ENCODE data around the gene TRAK2. TPM values are rescaled to one million over a fixed set of nuclear protein-coding genes. Genes with fewer than 3 reads are reported as not detected.
"Not testable (repeated sequence)": the region's sequence is repeated elsewhere in the genome, so short reads cannot be mapped to it uniquely, and the experiment has no call there.

Gene TRAK2
- total RNA-seq, 2 donors from 2014 or later, result 16.9 to 18.9 TPM

DNA sequence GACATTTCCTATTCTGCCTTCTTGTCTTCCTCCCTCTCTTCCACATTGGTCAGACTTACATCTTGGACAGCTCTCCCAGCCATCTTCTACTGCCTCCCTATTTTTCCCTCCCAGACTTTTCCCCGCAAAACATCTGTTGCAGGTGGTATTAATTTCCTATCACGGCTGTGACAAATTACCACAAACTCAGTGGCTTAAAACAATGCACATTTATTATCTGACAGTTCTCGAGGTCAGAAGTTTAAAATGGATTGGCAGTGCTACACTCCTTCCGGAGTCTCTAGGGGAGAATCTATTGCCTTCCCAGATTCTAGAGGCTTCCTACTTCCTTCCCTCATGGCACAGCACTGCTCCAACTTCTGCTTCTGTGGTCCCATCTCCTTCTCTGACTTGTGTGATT, 33.5 kb upstream of the TRAK2 start:
- DNase-seq (ENCODE audit: low spot score), result no peak
- no peaks in the 10 kb centered on the region for H3K9me3 ChIP-seq
- TF ChIP-seq POLR2AphosphoS5 (IDR thresholded peaks at IDR 0.05), result no peak
- TF ChIP-seq, protein P1, sequence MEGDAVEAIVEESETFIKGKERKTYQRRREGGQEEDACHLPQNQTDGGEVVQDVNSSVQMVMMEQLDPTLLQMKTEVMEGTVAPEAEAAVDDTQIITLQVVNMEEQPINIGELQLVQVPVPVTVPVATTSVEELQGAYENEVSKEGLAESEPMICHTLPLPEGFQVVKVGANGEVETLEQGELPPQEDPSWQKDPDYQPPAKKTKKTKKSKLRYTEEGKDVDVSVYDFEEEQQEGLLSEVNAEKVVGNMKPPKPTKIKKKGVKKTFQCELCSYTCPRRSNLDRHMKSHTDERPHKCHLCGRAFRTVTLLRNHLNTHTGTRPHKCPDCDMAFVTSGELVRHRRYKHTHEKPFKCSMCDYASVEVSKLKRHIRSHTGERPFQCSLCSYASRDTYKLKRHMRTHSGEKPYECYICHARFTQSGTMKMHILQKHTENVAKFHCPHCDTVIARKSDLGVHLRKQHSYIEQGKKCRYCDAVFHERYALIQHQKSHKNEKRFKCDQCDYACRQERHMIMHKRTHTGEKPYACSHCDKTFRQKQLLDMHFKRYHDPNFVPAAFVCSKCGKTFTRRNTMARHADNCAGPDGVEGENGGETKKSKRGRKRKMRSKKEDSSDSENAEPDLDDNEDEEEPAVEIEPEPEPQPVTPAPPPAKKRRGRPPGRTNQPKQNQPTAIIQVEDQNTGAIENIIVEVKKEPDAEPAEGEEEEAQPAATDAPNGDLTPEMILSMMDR (IDR thresholded peaks at IDR 0.05), result no peak
- TF ChIP-seq POLR2A (IDR thresholded peaks at IDR 0.05), result no peak
- no peaks in the 10 kb centered on the region for H3K36me3 ChIP-seq
- no peak overlapping the region for H3K4me3 ChIP-seq
- H3K27me3 ChIP-seq (replicated peaks; ENCODE audit: insufficient read depth), result no peaks in the 10 kb centered on the region
- no peaks in the 10 kb centered on the region for H3K4me1 ChIP-seq (replicated peaks)
- 57% methylated on average over 4 of the region's 4 CpGs for WGBS
- intact Hi-C loops (cut with DNase I), result no loop called here
- H3K27ac ChIP-seq, result no peak overlapping the region

DNA sequence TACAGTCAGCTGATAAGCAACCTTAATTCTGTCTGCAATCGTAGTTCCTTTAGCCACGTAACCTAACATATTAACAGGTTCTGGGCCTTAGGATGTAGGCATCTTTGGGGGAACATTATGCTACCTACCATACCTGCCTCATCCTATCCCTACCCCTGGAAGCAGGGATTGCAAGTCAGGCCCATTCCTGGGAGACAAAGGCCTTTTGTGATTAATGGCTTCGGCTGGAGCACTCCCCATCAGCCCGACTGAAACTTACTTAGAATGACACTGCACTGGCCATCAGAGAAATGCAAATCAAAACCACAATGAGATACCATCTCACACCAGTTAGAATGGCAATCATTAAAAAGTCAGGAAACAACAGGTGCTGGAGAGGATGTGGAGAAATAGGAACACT, 32.5 kb upstream of the TRAK2 start:
- H3K4me1 ChIP-seq (replicated peaks); H3K9me3 ChIP-seq; intact Hi-C loops (cut with DNase I); H3K27ac ChIP-seq; H3K36me3 ChIP-seq; H3K27me3 ChIP-seq (replicated peaks; ENCODE audit: insufficient read depth); H3K4me3 ChIP-seq; DNase-seq (ENCODE audit: low spot score): not testable (repeated sequence)
- 86% methylated on average over 4 of the region's 4 CpGs for WGBS

DNA sequence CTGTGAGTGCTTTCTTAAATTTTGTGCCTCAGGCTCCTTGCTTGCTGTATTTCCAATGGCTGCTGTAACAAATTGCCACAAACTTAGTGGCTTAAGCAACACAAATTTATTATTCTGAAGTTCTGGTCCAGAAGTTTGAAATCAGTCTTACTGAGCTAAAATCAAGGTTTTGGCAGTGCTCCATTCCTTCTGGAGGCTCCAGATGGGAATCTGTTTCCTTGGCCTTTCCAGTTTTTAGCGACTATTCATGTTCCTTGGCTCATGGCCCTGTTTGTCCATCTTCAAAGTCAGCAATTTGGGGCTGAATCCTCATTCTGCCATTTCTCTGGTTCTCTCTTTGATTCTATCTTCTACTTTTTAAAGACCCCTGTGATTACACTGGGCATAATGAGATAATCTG, 32.1 kb upstream of the TRAK2 start:
- H3K27ac ChIP-seq, result no peak overlapping the region
- TF ChIP-seq, protein P1 (IDR thresholded peaks at IDR 0.05), result no peak
- TF ChIP-seq POLR2A (IDR thresholded peaks at IDR 0.05), result no peak
- TF ChIP-seq POLR2AphosphoS5 (IDR thresholded peaks at IDR 0.05), result no peak
- H3K27me3 ChIP-seq (replicated peaks; ENCODE audit: insufficient read depth), result no peaks in the 10 kb centered on the region
- DNase-seq (ENCODE audit: low spot score), result no peak
- intact Hi-C loops (cut with DNase I), result no loop called here
- H3K4me3 ChIP-seq, result no peak overlapping the region
- no peaks in the 10 kb centered on the region for H3K36me3 ChIP-seq
- H3K4me1 ChIP-seq (replicated peaks), result no peaks in the 10 kb centered on the region
- 0% methylated on average over 1 of the region's 1 CpG for WGBS
- H3K9me3 ChIP-seq, result no peaks in the 10 kb centered on the region

DNA sequence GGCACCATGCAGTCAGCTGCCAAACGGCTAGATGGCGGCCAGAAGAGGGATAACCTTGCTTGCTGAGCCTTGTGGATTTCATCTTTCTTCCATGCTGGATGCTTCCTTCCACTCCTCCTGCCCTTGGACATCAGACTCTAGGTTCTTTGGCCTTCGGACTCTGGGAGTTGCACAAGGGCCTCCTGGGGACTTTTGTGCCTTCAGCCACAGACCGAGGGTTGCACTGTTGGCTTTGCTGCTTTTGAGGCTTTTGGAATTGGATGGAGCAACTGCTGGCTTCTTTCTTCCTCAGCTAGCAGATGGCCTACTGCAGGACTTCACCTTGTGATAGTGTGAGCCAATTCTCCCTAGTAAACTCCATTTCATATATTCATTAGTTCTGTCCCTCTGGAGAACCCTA, 31.3 kb upstream of the TRAK2 start:
- H3K27ac ChIP-seq, result no peak overlapping the region
- no peak for DNase-seq (ENCODE audit: low spot score)
- no peaks in the 10 kb centered on the region for H3K4me1 ChIP-seq (replicated peaks)
- intact Hi-C loops (cut with DNase I), result no loop called here
- H3K9me3 ChIP-seq, result no peaks in the 10 kb centered on the region
- 100% methylated on average over 4 of the region's 4 CpGs for WGBS
- no peaks in the 10 kb centered on the region for H3K27me3 ChIP-seq (replicated peaks; ENCODE audit: insufficient read depth)
- H3K36me3 ChIP-seq, result no peaks in the 10 kb centered on the region
- TF ChIP-seq POLR2A (IDR thresholded peaks at IDR 0.05) (no peak), POLR2AphosphoS5 (IDR thresholded peaks at IDR 0.05) (no peak)
- TF ChIP-seq, protein P1 (IDR thresholded peaks at IDR 0.05), result no peak
- no peak overlapping the region for H3K4me3 ChIP-seq

DNA sequence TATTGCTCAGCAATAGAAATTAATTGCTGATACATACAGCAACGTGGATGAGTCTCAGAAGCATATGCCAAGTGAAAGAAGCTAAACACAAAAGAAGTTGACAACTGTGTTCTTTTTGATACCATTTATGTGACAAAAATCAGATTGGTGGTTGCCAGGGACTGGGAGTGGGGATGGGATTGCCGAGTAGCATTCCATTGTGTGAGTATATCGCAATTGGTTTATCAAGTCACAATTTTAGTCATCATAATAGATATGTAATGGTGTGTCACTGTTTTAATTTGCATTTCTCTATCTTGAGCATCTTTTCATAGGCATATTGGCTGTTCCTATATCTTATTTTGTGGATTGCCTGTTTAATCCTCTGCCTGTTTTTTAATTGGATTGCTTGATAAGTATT, 21.2 kb upstream of the TRAK2 start:
- Histone ChIP-seq H3K9me3 (no peaks in the 10 kb centered on the region), H3K4me3 (no peak overlapping the region), H3K4me1 (replicated peaks) (no peaks in the 10 kb centered on the region), H3K27me3 (replicated peaks; ENCODE audit: insufficient read depth) (no peaks in the 10 kb centered on the region), H3K36me3 (no peaks in the 10 kb centered on the region), H3K27ac (no peak overlapping the region)
- TF ChIP-seq, protein P1 (IDR thresholded peaks at IDR 0.05), result no peak
- no peak for DNase-seq (ENCODE audit: low spot score)
- 77% methylated on average over 3 of the region's 3 CpGs for WGBS
- intact Hi-C loops (cut with DNase I), result no loop called here
